ENCODE results near the gene UST.

DNA sequence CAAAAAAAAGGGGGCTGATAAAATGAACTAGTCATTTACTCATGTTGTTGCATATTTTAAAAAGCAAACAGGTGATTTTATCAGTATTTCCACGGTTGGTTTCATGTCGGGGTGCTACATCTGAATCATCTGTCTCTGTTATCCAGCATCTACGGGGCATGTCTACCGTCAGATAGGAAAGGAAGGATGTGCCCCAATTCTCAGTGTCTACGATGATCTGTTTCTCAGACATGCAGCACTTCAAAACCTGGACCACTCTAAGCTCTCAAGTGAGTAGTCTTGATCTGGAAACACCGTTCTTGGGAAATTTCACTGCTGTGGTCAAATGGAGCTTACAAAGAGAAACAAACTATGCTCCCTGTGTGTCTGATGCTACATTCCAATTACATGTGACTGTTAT lies 330.4 kb downstream of the UST start:
- no peak for TF ChIP-seq POLR2A (IDR thresholded peaks at IDR 0.05)
- TF ChIP-seq, protein P1, sequence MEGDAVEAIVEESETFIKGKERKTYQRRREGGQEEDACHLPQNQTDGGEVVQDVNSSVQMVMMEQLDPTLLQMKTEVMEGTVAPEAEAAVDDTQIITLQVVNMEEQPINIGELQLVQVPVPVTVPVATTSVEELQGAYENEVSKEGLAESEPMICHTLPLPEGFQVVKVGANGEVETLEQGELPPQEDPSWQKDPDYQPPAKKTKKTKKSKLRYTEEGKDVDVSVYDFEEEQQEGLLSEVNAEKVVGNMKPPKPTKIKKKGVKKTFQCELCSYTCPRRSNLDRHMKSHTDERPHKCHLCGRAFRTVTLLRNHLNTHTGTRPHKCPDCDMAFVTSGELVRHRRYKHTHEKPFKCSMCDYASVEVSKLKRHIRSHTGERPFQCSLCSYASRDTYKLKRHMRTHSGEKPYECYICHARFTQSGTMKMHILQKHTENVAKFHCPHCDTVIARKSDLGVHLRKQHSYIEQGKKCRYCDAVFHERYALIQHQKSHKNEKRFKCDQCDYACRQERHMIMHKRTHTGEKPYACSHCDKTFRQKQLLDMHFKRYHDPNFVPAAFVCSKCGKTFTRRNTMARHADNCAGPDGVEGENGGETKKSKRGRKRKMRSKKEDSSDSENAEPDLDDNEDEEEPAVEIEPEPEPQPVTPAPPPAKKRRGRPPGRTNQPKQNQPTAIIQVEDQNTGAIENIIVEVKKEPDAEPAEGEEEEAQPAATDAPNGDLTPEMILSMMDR (IDR thresholded peaks at IDR 0.05) = no peak

All from esophagus squamous epithelium (tissue), 4 donors.